HG03469 (cell line): ENCODE data around the gene PRR5.
"Not testable (repeated sequence)": the region's sequence is repeated elsewhere in the genome, so short reads cannot be mapped to it uniquely, and the experiment has no call there.

ENCODE experiments used
- ATAC-seq: cut with Tn5 transposase; IDR thresholded peaks from one replicate; pipeline ENCODE4 v1.9.1; 2021; ENCODE audit warnings: mild to moderate bottlenecking, moderate library complexity, moderate number of reproducible peaks; ENCODE audit not compliant: unreplicated experiment

Gene PRR5

DNA sequence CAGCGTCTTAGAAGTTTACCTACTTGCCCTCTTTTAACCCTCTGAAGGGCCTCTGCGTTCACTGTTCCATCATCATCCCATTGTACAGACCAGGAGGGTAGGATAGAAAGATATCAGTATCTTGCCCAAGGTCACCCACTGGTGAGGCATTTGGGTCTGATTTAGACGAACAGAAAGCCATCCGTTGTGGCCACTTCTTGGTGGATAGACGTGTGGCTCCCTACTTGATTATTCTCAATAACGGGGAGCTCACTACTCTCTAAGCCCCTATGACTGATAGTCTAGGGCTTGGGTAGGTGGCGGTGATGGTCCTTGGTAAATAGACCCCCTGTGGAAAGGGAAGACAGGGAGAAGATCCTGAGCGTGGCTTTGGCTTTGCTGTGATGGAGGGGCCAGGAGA, 28.6 kb upstream of the PRR5 start:
- ATAC-seq, result no peak

DNA sequence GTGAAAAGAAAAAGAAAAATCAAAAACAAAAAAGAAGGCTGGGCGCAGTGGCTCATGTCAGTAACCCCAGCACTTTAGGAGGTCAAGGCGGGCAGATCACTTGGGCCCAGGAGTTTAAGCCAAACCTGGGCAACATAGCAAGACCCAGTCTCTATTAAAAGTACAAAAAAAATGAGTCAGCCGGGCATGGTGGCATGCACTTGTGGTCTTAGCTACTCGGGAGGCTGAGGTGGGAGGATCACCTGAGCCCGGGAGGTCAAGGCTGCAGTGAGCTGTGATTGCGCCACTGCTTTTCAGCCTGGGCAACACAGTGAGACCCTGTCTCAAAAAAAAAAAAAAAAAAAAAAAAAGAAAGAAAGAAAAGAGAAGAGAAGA, 26.0 kb upstream of the PRR5 start:
- ATAC-seq, result not testable (repeated sequence)

DNA sequence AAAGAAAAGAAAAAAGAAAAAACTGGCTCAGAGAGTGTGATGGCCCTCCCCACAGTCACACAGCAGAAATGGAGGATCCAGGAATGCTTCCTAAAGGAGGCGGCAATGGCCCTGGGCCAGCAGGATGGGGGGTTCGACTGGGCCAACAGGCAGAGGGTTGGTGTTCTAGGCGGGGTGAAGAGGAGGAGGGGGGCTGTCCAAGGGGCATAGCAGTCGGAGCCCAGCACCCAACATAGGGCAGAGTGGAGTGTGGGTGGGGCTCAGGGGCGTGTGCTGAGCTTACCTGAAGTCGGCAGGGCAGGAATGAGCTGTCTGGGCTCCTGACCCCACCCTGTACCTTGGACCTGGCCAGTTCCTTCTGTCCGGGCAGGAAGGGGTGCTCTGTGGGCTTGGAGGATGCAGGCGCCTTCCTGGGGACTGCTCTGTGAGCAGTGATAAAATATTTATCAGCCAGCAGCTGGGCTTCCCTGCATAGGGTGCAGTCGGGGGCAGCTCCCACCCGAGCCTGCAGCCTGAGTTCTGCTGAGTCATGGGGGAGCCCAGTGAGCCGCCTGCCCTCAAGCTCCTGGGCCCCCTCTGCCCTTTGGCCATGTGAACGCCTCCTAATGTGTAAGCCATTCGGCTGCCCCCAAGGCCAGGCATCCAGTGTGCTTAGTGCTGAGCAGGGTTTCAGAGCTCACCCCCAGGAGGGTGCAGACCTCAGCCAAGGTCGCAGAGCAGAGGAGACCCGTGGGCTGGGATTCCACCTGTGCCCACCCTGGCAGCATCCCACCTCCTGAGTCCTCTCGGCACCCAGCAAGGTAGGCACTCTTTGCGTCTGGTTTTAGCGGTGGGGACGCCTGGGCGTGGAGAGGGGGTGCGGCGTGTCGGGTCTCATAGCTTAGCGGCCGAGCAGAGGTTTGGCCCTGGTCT, 25.3 kb upstream of the PRR5 start:
- no peak for ATAC-seq

DNA sequence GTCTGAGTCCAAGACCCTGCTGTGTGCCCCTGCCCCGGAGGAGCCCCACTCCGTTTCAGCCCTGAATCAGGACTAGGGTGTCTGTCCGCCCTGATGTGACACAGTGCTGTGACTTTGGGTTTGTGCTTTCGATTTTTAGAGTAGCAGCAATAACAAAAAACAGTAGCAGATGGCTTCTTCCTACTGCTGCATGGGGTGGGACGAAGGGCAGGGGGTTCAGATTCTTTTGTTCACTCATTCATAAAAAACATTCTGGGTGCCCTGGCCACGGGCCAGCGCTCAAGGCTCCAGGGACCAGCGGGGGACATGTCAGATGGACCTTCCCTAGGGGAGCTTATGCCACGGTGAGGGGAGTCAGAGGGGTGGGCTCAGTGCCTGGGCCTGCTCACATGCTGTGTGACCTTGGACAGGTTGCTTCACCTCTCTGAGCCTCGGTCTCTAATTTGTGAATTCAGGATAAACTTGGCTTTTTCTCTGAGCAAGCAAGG, 24.6 kb upstream of the PRR5 start:
- no peak for ATAC-seq

DNA sequence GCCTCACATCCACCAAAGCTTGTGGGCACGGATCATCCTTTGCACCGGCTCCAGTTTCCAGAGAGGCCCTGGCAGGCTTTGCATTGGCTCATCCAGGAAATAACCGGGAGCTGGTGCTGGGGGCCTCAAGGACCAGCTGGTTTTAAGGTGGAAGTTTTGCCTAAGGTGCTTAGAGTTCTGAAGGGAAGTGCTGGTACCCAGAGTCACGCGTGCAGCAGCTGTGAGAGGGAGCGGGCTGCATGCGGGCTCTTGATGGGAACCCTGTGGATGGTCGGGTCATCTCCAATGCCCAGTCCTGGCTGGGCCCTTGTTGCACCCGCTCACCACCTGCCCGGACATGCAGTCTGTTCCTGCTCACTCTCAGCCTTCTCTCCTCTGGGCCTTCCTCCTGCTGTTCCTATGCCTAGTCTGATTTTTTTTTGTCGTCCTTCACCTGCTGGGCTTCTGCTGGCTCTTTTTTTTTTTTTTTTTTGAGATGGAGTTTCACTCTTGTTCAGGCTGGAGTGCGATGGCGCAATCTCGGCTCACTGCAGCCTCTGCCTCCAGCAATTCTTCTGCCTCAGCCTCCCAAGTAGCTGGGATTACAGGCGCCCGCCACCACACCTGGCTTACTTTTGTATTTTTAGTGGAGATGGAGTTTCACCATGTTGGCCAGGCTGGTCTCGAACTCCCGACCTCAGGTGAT, 24.0 kb upstream of the PRR5 start:
- ATAC-seq, result no peak

DNA sequence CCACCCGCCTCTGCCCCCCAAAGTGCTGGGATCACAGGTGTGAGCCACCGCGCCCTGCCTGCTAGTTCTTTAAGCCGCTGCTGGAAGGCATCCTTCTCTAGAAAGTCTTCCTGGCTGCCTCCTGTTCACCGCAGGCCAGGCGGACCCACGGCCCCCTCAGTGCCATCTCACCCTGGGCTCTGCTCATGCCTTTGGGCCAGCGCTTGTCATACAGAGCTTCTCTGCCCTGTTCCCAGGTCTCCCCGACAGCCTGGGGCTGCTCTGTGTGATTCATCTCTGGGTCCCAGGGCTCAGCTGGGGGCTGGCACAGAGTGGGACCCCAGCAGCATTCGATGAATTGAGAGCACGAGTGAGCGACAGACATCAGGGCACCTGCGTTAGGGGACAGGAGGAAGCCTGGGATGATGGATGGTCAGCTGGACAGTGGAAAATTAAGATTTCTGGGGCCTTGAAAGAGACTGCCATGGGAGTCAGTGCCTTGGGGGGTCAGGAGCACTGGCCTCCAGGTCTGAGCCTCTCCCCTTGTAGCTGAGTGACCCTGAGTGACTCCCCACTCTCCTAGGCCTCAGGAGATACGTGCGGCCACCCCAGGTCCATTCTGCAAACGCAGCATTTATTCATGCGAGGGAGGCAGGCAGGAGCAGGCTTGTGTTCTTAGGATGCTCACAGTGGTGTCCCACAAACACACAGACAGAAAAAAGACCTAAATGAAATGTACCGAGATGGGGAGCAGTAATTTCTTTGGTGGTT, 23.3 kb upstream of the PRR5 start:
- ATAC-seq, result no peak

DNA sequence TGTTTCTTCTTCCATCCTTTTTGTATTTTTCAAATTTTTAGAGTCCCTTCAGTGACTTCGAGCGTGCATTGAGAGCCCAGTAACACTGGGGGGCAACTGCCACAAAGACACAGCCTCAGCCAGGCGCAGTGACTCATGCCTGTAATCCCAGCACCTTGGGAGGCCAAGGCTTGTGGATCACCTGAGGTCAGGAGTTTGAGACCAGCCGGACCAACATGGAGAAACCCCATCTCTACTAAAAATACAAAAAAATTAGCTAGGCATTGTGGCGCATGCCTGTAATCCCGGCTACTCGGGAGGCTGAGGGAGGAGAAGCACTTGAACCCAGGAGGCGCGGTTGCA, 22.7 kb upstream of the PRR5 start:
- ATAC-seq, result not testable (repeated sequence)

DNA sequence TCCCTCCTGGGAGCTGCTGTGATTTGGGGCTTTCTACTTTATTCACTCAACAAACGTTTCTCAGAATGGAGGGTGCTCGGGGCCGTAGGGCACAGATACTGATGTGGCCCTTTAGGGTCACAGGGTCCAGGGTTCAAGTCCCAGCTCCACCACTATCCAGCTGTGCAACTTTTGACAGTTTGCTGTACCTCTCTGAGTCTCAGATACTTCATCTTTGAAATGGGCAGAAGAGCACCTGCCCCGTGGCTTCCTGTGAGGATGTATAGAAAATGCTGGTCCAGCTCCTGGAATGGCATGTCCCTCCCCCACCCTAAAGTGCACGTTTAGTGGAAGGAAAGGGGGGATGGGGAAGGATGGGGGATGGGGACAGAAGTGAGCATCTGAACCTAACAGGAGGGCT, 21.9 kb upstream of the PRR5 start:
- no peak for ATAC-seq

DNA sequence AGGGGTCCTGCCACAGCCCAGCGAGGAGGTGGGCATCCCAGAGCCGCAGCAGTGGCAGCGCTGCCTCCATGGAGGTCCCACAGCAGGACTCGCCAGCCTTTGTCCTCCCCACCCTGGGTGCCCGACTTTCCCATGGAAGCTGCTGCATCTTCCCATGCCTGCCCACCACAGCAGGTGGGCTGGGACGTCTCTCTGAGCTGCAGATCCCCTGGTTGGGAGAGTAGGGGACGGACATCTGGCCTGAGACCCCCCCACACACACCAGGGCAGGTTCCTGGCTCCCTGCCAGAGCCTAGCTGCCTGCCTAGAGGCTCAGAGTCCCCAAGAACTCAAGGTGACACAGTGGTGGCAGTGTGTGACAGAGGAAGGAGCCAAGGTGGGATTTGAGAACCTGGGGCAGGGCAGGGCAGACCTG, 21.5 kb upstream of the PRR5 start:
- ATAC-seq, result no peak

DNA sequence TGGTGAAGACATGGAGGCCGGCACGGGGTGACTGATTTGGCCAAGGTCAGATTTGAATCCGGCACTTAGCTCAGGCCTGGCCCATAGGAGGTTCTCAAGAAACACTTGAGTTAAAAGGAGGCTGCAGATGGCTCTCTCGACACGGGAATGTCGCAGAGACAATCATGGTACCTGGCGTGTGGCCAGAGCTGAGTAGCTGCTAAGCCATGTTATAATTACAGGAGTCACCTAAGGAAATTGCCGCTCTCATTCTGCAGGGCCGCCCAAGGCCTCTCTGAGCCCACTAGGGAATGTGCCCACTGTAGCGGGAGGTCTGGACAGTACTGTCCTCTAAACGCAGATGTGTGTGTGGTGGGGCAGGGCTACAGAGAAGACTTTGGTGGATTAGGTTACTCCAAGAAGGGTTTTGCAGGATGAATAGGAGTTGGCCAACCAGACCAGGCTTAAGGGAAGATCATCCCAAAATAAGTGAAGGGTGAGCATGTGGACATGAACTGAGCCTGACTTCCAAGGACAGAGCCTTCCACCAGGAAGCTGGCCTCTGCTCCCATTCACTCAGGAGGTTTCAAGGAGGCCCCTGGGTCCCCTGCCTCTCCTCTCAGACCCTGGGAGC, 19.3 kb upstream of the PRR5 start:
- ATAC-seq, result no peak

DNA sequence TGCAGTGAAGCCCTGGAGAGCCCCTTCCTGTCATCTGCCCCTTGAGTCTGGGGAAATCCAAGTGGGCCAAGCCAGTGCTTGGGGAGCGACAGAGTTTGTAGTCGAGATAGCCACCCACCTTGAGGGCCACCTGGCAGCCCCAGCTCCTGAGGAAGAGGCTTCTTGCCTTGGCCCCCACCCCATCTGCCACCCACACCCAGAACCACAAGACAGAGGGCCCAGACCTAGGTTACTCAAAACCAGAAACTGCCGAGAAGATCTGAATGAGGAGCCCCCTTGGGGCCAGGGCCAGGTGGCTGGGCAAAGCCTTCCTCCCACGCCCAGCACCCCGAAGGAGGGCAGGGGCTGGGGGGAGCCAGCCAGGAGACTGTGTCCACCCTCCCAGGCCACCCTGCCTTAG, 18.8 kb upstream of the PRR5 start:
- no peak for ATAC-seq

DNA sequence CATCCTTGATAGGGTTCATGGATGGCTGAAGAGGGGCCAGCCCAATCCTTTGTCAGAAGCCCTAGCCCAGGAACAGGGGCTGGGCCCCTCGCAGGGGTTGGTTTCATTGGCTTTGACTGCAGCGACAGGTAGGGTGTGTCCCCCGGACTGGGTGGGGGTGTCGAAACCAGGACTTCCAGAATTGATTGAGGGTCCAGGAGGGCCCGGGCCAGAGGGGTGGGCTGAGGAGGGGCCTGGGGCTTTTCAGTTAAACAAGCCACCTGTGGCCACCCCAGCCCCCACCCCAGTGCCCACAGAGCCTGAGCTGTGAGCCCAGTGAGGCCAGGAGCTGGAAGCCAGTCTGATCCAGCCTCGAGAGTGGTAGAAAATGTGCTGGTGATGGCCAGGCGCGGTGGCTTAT, 18.1 kb upstream of the PRR5 start:
- no peak for ATAC-seq

DNA sequence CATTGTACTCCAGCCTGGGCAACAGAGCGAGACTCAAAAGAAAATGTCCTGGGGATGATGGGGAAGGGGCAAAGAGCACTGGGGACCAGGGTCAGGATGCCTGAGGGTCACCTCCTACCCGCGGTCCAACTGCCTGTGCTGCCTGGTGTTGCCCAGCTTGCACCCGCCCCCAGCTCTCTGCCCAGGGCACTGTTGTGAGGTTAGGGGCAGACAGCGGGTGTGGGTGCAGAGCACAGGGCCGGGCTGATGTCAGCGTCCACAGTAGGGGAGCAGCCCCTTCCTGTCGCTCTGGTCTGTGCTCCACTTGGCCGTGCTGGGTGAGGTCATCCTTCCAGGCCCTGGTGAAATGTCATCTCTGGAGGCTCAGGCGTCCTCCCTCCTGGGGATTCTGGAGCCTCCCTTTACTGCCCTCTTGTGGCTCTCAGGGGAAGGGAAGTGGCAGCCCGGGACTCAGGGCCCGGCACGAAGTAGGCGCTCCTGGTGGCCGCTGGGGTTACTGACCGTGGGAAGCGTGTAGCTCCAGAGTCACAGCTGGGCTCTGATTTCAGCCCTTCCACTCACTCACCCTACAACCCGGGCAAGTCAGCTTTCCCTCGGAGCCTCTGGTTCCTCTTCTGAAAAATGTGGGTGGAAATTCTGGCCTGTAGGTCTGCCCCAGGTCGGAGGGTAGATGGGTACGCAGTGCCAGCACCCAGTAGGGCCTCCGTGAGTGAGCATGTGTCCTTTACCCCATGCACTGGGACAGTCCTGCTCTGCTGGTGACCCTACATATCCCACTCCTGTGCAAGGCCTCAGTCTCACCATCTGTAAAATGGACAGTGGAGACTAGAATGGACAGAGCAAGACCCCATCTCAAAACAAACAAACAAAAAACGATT, 17.3 kb upstream of the PRR5 start:
- no peak for ATAC-seq

DNA sequence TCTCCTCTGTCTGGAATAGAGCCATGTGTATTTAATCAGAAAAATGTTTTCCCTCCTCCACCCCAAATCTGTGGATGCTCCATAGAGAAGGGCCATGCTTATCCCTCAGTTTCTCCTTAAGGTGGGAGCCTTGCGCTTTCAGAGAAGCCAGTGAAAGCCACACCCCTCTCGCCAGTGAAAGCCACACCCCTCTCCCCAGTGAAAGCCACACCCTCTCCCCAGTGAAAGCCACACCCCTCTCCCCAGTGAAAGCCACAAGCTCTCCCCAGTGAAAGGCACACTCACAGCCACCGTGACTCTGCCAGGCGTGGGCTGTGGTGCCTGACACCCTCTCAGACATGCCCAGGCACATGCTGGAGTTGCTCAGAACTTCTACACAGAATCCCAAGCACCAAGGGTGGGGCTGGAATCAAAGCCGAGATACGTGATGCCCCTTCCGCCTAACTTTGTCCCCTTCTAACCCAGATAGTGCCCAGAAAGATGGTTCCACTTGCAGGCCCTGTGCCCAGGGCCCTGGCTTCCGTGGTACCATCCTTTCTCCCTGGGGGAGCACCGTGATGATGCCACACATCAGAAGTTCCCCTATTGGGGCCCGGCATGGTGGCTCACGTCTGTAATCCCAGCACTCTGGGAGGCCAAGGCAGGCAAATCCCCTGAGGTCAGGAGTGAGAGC, 16.5 kb upstream of the PRR5 start:
- no peak for ATAC-seq

DNA sequence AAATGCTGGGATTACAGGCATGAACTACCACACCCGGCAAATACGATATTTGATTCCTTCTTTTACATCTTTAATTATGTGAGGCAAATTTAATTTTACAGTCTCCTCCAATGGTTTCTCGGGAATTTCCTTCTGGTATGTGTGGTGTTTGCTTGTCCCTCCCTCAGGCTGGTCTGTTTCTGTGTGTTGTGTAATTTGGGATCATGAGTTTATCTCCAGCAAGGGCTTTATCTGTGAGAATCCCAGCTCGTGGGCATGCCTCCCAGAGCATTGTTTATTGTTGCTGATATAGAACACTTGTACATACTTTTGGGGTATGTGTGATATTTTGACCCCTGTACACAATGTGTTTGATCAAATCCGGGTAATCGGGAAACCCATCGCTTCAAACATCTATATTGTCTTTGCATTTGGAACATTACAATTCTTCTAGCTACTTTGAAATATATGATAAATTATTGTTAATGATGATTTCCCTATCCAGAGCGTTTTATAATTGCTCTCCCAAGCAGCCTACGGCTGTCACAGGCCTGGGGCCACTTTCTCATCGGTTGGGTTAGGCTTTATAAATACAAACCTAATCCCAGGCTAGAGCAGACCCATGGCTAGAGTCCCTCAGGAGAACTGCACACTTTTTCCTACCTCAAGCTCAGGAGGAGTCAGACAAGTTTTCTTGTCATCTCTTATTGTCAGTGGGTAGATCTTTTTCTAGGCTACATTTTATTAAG, 15.0 kb upstream of the PRR5 start:
- no peak for ATAC-seq

DNA sequence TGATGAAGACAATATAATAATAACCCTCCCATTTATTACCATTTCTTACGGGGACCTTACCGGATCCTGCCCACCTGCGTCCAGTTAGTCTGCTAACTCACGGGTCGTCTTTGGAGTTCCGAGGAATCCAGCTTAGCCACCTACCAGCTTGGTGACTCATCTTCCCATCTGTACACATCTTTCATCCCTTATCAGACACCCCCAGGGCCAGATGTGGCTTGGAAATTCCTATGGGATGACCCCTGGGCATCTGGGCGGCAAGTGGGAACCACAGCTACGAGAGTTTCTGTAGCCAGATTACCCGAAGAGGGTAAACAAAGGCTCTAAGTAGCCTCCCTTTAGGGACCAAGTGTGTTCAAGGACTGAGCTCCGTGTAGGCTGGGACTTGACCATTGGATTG, 12.8 kb upstream of the PRR5 start:
- ATAC-seq, result no peak

DNA sequence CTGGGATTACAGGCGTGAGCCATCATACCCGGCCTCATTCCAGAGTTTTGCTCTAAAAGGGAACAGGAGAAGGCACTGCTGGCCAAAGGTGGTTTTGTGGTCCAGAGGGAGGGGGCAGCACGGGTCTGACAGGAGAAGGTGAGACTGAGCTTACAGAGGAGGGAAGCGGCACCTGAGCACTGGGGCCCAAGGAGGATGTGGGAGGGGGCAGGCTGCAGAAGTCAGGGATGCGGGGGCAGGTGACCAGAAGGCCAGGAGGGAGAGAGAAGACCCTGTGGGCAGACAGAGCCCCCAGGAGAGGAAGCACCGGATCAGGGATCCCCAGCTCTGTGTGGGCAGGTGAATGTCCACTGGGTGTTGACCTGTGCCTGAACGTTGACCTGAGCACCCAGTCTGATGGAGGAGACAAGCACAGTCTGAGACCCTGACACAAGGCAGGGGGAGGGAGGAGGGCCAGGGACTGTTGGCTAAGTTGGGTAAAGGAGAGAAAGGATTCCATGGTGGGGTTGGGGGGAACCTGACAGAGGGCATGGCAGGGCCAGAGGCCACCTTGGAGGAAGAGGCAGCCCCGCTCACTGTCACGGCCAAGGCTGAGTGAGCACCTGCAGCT, 12.0 kb upstream of the PRR5 start:
- no peak for ATAC-seq

DNA sequence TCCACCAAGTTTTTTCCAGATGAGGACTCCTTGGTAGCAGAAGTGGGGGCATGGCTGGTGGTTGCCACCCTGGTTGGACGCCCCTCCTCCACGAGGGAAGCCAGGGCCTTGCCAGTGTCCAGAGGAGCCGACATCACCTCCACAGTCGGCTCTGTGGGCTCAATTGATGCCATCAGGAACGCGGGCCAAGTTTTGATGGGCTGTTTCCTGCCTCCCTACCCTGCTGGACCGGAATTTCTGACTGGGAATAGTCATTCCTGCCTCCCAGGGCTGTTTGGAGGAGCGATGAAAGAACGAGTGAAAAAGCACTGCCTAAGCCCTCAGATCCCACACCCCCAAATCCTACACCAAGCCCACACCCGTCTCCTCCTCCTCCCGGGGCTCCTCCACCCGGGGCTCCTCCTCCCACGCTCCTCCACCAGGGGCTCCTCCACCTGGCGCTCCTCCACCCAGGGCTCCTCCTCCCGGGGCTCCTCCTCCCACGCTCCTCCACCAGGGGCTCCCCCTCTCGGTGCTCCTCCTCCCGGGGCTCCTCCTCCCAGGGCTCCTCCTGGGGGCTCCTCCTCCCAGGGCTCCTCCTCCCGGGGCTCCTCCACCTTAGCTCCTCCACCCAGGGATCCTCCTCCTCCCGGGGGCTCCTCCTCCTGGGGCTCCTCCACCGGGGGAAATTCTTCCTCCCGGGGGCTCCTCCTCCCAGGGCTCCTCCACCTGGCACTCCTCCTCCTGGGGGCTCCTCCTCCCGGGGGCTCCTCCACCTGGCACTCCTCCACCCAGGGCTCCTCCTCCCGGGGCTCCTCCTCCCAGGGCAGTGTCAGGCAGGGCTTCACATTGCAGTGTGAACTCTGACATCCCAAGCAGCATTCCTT, 10.0 kb upstream of the PRR5 start:
- no peak for ATAC-seq
